CD4-positive, alpha-beta T cell (primary cell): Measurements from ENCODE around the gene HOXC9. TPM values are rescaled to one million over a fixed set of nuclear protein-coding genes. Genes with fewer than 3 reads are reported as not detected.

Source experiments
- ATAC-seq: fragments of 200-7000 bp; cut with Tn5 transposase; one replicate; pipeline ENCODE4 v1.10.0; 2022; ENCODE audit warnings: mild to moderate bottlenecking; ENCODE audit not compliant: poor library complexity
- CTCF ChIA-PET: fragments of 350-600 bp; sonication (Branson Sonifier 250); formaldehyde crosslinking; loops from one replicate; lab custom pipeline; 2021; ENCODE audit warnings: antibody characterized with exemption, inconsistent platforms; lab: Charles Lee
- POLR2A ChIA-PET: fragments of 350-600 bp; sonication (Branson Sonifier 250); formaldehyde crosslinking; loops from one replicate; lab custom pipeline; 2021; ENCODE audit warnings: antibody characterized with exemption, inconsistent platforms; lab: Charles Lee
- DNase-seq, 14 experiments: peaks; one replicate each; pipeline ENCODE4 v3.0.0-alpha.2; 2013 to 2020; ENCODE audit warnings: mixed read lengths in 2 of 14
- H3K27ac ChIP-seq, 2 donors: one replicate each; pipeline versions ENCODE4 v1.5.1 to v1.7.0; 2013; ENCODE audit warnings: low read length in 2 of 2, low read depth in 1 of 2, mild to moderate bottlenecking in 1 of 2
- H3K27me3 ChIP-seq, 2 experiments: 1 replicate in 1 of 2; 2 replicates in 1 of 2; pipeline versions ENCODE4 v1.6.1 to v1.7.0; 2013; ENCODE audit warnings: low read length in 2 of 2, control low read depth in 1 of 2, mild to moderate bottlenecking in 1 of 2, moderate library complexity in 1 of 2; ENCODE audit not compliant: insufficient read depth in 2 of 2, control insufficient read depth in 1 of 2
- H3K36me3 ChIP-seq: one replicate; pipeline ENCODE4 v1.6.1; 2013; ENCODE audit warnings: low read length, control low read depth; ENCODE audit not compliant: insufficient read depth
- H3K4me1 ChIP-seq: one replicate; pipeline ENCODE4 v1.6.1; 2013; ENCODE audit warnings: low read length, control low read depth; ENCODE audit not compliant: insufficient read depth
- H3K4me3 ChIP-seq: one replicate; pipeline ENCODE4 v1.5.1; 2013; ENCODE audit warnings: mild to moderate bottlenecking, low read length, moderate library complexity
- H3K9me3 ChIP-seq, 2 experiments: 1 replicate in 1 of 2; 2 replicates in 1 of 2; pipeline versions ENCODE4 v1.6.1 to v1.7.0; 2013; ENCODE audit warnings: low read length in 2 of 2, mild to moderate bottlenecking in 2 of 2, control low read depth in 1 of 2, moderate library complexity in 1 of 2; ENCODE audit not compliant: control insufficient read depth in 1 of 2, insufficient read depth in 1 of 2
- H3K27ac Mint-ChIP-seq: one replicate; pipeline ENCODE4 v1.8.0; 2020; ENCODE audit warnings: mixed read lengths
- H3K27me3 Mint-ChIP-seq: one replicate; pipeline ENCODE4 v1.8.0; 2021; ENCODE audit warnings: mixed read lengths
- H3K36me3 Mint-ChIP-seq: one replicate; pipeline ENCODE4 v1.8.0; 2021; ENCODE audit warnings: low read depth, mixed read lengths
- H3K4me1 Mint-ChIP-seq: one replicate; pipeline ENCODE4 v1.8.0; 2021; ENCODE audit warnings: low read depth, mixed read lengths
- H3K4me3 Mint-ChIP-seq: one replicate; pipeline ENCODE4 v1.8.0; 2020; ENCODE audit warnings: mild to moderate bottlenecking, mixed read lengths
- H3K9me3 Mint-ChIP-seq: one replicate; pipeline ENCODE4 v1.8.0; 2020; ENCODE audit warnings: mixed read lengths
- intact Hi-C, 2 experiments: fragments of 100-400 bp; cut with DNase I in 1 of 2; cut with micrococcal nuclease in 1 of 2; formaldehyde crosslinking; loops; one replicate each; pipeline versions ENCODE4 v1.15.1 to v1.9.0; 2023 to 2025; cut with DNase I, micrococcal nuclease
- total RNA-seq, 174 experiments: library from RNA in 2 of 174; stranded (reverse) in 2 of 174; gene quantifications; one replicate each; pipeline ENCODE4 v1.2.3 and lab custom pipeline; 2021 to 2026
- TF ChIP-seq, protein P1 (sequence below): fragments of 200-600 bp; IDR thresholded peaks from one replicate; pipeline ENCODE4 v1.8.0; 2022; ENCODE audit warnings: antibody characterized with exemption, mild to moderate bottlenecking

HOXC9 gene
- total RNA-seq, 2 experiments from 2014 or later, result not detected

DNA sequence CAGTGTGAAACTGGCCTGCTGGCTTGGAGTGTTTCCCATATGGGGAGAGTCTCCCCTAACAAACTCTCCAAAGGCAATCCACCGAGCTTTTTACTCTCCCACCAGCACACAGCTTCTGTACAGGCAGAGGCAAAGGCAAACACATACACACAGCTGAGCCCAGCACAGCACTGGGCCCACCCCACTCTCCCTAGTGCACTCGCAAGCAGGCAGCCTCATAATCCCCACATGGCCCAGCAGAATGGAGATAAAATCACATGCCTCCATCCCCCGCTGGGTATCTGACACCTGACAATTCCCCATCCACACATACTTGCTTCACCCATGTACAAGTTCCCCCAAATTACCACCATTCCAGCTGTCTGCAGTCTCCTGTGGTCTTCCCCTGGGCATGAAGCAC, 41.8 kb upstream of the HOXC9 start:
- Histone ChIP-seq H3K4me3 (no peak overlapping the region), H3K4me1 (peaks cover 42% of the 10 kb centered on the region), H3K27ac (no peak overlapping the region), H3K9me3 (peaks cover 0 to 65% of the 10 kb centered on the region in 2 experiments), H3K27me3 (peaks cover 93 to 99% of the 10 kb centered on the region in 2 experiments), H3K36me3 (no peaks in the 10 kb centered on the region)
- Mint-ChIP-seq H3K4me1 (peaks cover 38% of the 10 kb centered on the region), H3K9me3 (no peaks in the 10 kb centered on the region), H3K4me3 (no peak overlapping the region), H3K27ac (no peak overlapping the region), H3K27me3 (peaks cover 92% of the 10 kb centered on the region), H3K36me3 (no peaks in the 10 kb centered on the region)
- POLR2A ChIA-PET, result interaction anchor here (1.1 kb wide), 1 partner anchor 13 kb away, joined by 3 read pairs; no protein-coding TSS in a partner anchor
- TF ChIP-seq, protein P1, sequence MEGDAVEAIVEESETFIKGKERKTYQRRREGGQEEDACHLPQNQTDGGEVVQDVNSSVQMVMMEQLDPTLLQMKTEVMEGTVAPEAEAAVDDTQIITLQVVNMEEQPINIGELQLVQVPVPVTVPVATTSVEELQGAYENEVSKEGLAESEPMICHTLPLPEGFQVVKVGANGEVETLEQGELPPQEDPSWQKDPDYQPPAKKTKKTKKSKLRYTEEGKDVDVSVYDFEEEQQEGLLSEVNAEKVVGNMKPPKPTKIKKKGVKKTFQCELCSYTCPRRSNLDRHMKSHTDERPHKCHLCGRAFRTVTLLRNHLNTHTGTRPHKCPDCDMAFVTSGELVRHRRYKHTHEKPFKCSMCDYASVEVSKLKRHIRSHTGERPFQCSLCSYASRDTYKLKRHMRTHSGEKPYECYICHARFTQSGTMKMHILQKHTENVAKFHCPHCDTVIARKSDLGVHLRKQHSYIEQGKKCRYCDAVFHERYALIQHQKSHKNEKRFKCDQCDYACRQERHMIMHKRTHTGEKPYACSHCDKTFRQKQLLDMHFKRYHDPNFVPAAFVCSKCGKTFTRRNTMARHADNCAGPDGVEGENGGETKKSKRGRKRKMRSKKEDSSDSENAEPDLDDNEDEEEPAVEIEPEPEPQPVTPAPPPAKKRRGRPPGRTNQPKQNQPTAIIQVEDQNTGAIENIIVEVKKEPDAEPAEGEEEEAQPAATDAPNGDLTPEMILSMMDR, result no peak
- intact Hi-C loops, result no loop called here
- no peak for DNase-seq
- no peak for ATAC-seq
- CTCF ChIA-PET, result no interaction called here

DNA sequence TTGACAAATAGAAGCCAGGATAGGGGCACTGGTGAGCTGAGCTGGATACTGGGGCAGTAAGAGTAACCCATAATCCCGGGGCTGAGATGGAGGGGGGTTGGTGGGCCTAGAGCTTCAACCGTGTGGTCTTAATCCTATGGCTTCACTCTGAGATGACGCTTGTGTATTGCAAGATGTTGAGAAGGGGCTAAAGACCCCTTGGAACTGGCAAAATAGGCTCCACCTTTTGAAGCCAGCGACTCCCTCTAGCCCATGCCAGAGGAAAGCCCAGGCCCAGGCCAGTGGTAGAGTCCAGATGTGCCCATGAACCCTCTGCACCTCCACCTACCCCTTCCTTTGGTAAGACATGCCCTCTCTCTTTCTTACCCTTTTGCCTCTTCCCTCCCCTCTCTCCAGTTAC, 40.6 kb upstream of the HOXC9 start:
- no peak overlapping the region for H3K27ac ChIP-seq
- peaks cover 50% of the 10 kb centered on the region for H3K4me1 ChIP-seq
- H3K36me3 Mint-ChIP-seq, result no peaks in the 10 kb centered on the region
- no peak overlapping the region for H3K4me3 ChIP-seq
- H3K27me3 Mint-ChIP-seq, result peaks cover 92% of the 10 kb centered on the region
- intact Hi-C loops, result no loop called here
- no peaks in the 10 kb centered on the region for H3K36me3 ChIP-seq
- TF ChIP-seq, protein P1, result no peak
- H3K4me1 Mint-ChIP-seq, result peaks cover 33% of the 10 kb centered on the region
- peaks cover 5 to 67% of the 10 kb centered on the region in 2 experiments for H3K9me3 ChIP-seq
- CTCF ChIA-PET, result no interaction called here
- no peak for DNase-seq
- ATAC-seq, result no peak
- POLR2A ChIA-PET, result interaction anchor here (1.1 kb wide), 1 partner anchor 12 kb away, joined by 3 read pairs; no protein-coding TSS in a partner anchor
- H3K27ac Mint-ChIP-seq, result no peak overlapping the region
- H3K9me3 Mint-ChIP-seq, result no peaks in the 10 kb centered on the region
- H3K27me3 ChIP-seq, result peaks cover 93 to 99% of the 10 kb centered on the region in 2 experiments
- H3K4me3 Mint-ChIP-seq, result no peak overlapping the region

DNA sequence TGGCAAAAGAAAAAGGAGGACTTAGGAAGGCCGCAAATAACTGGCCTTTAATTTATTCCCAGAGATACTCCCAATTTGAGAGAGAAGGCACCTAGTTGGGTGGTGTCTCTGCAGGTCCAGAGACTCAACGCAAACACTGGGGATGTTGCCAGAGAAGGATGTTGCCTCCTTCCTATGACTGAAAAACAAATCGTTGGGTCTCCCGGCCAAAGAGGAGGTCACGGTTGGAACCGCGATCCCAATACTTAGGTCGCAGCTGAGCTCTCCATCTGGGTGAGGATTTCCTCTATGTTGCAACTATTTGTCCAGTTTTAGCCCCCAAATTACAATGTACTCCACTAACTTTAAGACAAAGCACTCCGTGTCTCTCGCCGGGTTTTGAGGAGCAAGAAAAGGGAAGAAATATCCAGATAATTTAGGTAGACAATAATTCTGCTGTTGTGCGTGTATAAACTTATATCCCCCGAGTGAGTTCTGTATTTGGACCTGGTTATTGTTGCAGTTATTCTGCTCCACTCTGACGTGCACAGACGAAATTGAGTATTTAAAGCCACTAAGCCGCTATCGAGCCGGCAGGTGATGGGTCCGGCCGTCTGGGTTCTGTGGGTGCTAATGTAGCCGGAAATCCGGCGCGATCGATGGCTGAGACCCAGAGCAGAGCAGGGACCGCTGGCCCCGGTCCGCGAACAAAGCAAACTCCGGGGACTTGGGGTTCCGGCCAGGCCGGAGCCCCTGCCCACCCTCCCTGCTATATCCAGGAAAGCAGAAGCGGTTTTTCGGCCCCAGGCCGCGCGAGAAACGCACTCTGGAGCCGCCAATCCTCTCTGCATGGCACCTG, 39.6 kb upstream of the HOXC9 start:
- ATAC-seq (no peak), DNase-seq (no peak)
- Histone ChIP-seq H3K27ac (no peak overlapping the region), H3K9me3 (peaks cover 8 to 61% of the 10 kb centered on the region in 2 experiments), H3K4me3 (no peak overlapping the region), H3K4me1 (peaks cover 46% of the 10 kb centered on the region), H3K36me3 (no peaks in the 10 kb centered on the region), H3K27me3 (peaks cover 95 to 100% of the 10 kb centered on the region in 2 experiments)
- no peaks in the 10 kb centered on the region for H3K9me3 Mint-ChIP-seq
- H3K36me3 Mint-ChIP-seq, result no peaks in the 10 kb centered on the region
- intact Hi-C loops, result loop anchor here (5.0 kb wide), 2 partner anchors 37 to 87 kb away; no protein-coding TSS in a partner anchor
- ChIA-PET POLR2A (no interaction called here), CTCF (no interaction called here)
- no peak overlapping the region for H3K4me3 Mint-ChIP-seq
- peaks cover 43% of the 10 kb centered on the region for H3K4me1 Mint-ChIP-seq
- TF ChIP-seq, protein P1, result no peak
- no peak overlapping the region for H3K27ac Mint-ChIP-seq
- H3K27me3 Mint-ChIP-seq, result peaks cover 95% of the 10 kb centered on the region
